H1 (cell line): ENCODE measurements around the gene CPNE8. TPM values are rescaled to one million over a fixed set of nuclear protein-coding genes. Genes with fewer than 3 reads are reported as not detected.

Source experiments
- CTCF ChIA-PET: fragments of 300-600 bp; sonication (Branson Sonifier 250); formaldehyde crosslinking; loops from one replicate; lab custom pipeline; 2021; ENCODE audit not compliant: partially characterized antibody; lab: Charles Lee
- POLR2A ChIA-PET: fragments of 300-600 bp; sonication (Branson Sonifier 250); formaldehyde crosslinking; loops from one replicate; lab custom pipeline; 2021; ENCODE audit warnings: inconsistent platforms; ENCODE audit not compliant: partially characterized antibody; lab: Charles Lee
- DNase-seq, 2 experiments: peaks; one replicate each; pipeline versions ENCODE4 v3.0.0 to v3.0.0-alpha.2; 2010 to 2022; ENCODE audit warnings: low spot score in 2 of 2, low read depth in 1 of 2, mixed read lengths in 1 of 2
- FAIRE-seq: peaks from 2 replicates; lab custom pipeline; 2011; peaks lifted over from hg19 to GRCh38; lab: Jason Lieb, UNC
- H2AFZ ChIP-seq: 2 replicates; pipeline ENCODE4 v1.8.1; 2012; ENCODE audit warnings: low read length, inconsistent platforms
- H2AK5ac ChIP-seq: 2 replicates; pipeline ENCODE4 v1.6.1; 2013; ENCODE audit warnings: low read depth, low read length
- H2BK120ac ChIP-seq: replicated peaks from 2 replicates; pipeline ENCODE3; 2013; ENCODE audit warnings: low read depth, low read length, inconsistent platforms
- H2BK12ac ChIP-seq: 2 replicates; pipeline ENCODE4 v1.6.1; 2013; ENCODE audit warnings: low read depth, low read length
- H2BK15ac ChIP-seq: 2 replicates; pipeline ENCODE4 v1.6.1; 2013; ENCODE audit warnings: low read length
- H2BK20ac ChIP-seq: 2 replicates; pipeline ENCODE4 v1.6.1; 2013; ENCODE audit warnings: low read length
- H2BK5ac ChIP-seq: 2 replicates; pipeline ENCODE4 v1.6.1; 2013; ENCODE audit warnings: low read depth, low read length
- H3K14ac ChIP-seq: 2 replicates; pipeline ENCODE4 v1.6.1; 2013; ENCODE audit warnings: inconsistent platforms; ENCODE audit not compliant: insufficient read length
- H3K18ac ChIP-seq: 2 replicates; pipeline ENCODE4 v1.6.1; 2013; ENCODE audit warnings: low read length; ENCODE audit errors: extremely low read depth
- H3K23ac ChIP-seq: 2 replicates; pipeline ENCODE4 v1.6.1; 2013; ENCODE audit warnings: inconsistent platforms; ENCODE audit not compliant: insufficient read length
- H3K23me2 ChIP-seq: 2 replicates; pipeline ENCODE4 v1.6.1; 2013; ENCODE audit warnings: low read depth, low read length
- H3K27ac ChIP-seq: 2 replicates; pipeline ENCODE4 v1.6.1; 2011; ENCODE audit warnings: low read depth, low read length, inconsistent platforms
- H3K27me3 ChIP-seq, 4 experiments: replicated peaks in 1 of 4; 1 replicate in 1 of 4; 2 replicates in 3 of 4; pipeline versions ENCODE4 v1.6.1 to v1.8.1; 2011 to 2013; ENCODE audit warnings: low read length in 3 of 4, mild to moderate bottlenecking in 3 of 4, inconsistent platforms in 2 of 4, mixed read lengths in 2 of 4, moderate library complexity in 1 of 4; ENCODE audit not compliant: control insufficient read depth in 3 of 4, insufficient read depth in 3 of 4; ENCODE audit errors: extremely low read depth in 1 of 4
- H3K36me3 ChIP-seq, 4 experiments: 2 replicates each; pipeline versions ENCODE4 v1.6.1 to v1.8.1; 2011 to 2013; ENCODE audit warnings: mild to moderate bottlenecking in 4 of 4, low read length in 3 of 4, moderate library complexity in 2 of 4, control low read depth in 1 of 4, inconsistent platforms in 1 of 4; ENCODE audit not compliant: insufficient read depth in 4 of 4, control insufficient read depth in 2 of 4
- H3K4ac ChIP-seq: replicated peaks from 2 replicates; pipeline ENCODE3; 2013; ENCODE audit warnings: low read length, low read depth, mixed read lengths, inconsistent platforms; ENCODE audit not compliant: insufficient read length
- H3K4me1 ChIP-seq, 4 experiments: replicated peaks in 1 of 4; 1 replicate in 1 of 4; 2 replicates in 3 of 4; pipeline versions ENCODE4 v1.6.1 to v1.8.1; 2011 to 2013; ENCODE audit warnings: low read length in 3 of 4, inconsistent platforms in 2 of 4, mixed read lengths in 1 of 4; ENCODE audit not compliant: insufficient read depth in 4 of 4, control insufficient read depth in 3 of 4
- H3K4me2 ChIP-seq, 2 experiments: 2 replicates each; pipeline versions ENCODE4 v1.6.1 to v1.8.1; 2011 to 2013; ENCODE audit warnings: low read depth in 2 of 2, low read length in 2 of 2, control low read depth in 1 of 2, inconsistent platforms in 1 of 2, mild to moderate bottlenecking in 1 of 2; ENCODE audit not compliant: insufficient read depth in 1 of 2
- H3K4me3 ChIP-seq, 4 experiments: fragments of 200-600, 300-600 bp in 1 of 4; sonication (generic), shearing (Covaris generic), sonication (Bioruptor Twin) in 1 of 4; 2 replicates each; pipeline versions ENCODE4 v1.5.1 to v1.8.1; 2011 to 2016; ENCODE audit warnings: low read length in 4 of 4, low read depth in 3 of 4, control low read depth in 2 of 4, inconsistent platforms in 2 of 4, mild to moderate bottlenecking in 2 of 4, mixed read lengths in 1 of 4, moderate library complexity in 1 of 4; ENCODE audit not compliant: insufficient read depth in 2 of 4; ENCODE audit errors: extremely low read depth in 1 of 4
- H3K56ac ChIP-seq: replicated peaks from 2 replicates; pipeline ENCODE3; 2013; ENCODE audit warnings: low read depth, mild to moderate bottlenecking, mixed read lengths, low read length, inconsistent platforms; ENCODE audit not compliant: insufficient read length
- H3K79me1 ChIP-seq: 2 replicates; pipeline ENCODE4 v1.6.1; 2013; ENCODE audit warnings: low read depth, low read length, control low read depth
- H3K79me2 ChIP-seq, 2 experiments: 2 replicates each; pipeline versions ENCODE4 v1.6.1 to v1.8.1; 2012 to 2013; ENCODE audit warnings: low read length in 2 of 2, mild to moderate bottlenecking in 2 of 2, inconsistent platforms in 1 of 2; ENCODE audit not compliant: insufficient read depth in 2 of 2, control insufficient read depth in 1 of 2
- H3K9ac ChIP-seq, 4 experiments: replicated peaks in 1 of 4; 1 replicate in 1 of 4; 2 replicates in 3 of 4; pipeline versions ENCODE4 v1.6.1 to v1.8.1; 2011 to 2013; ENCODE audit warnings: low read depth in 3 of 4, low read length in 3 of 4, control low read depth in 2 of 4, mild to moderate bottlenecking in 2 of 4, moderate library complexity in 2 of 4, inconsistent platforms in 1 of 4; ENCODE audit errors: extremely low read depth in 1 of 4
- H3K9me3 ChIP-seq, 2 experiments: 2 replicates each; pipeline versions ENCODE4 v1.6.1 to v1.8.1; 2012 to 2013; ENCODE audit warnings: mild to moderate bottlenecking in 2 of 2, moderate library complexity in 2 of 2, control low read depth in 1 of 2, inconsistent platforms in 1 of 2, low read depth in 1 of 2, low read length in 1 of 2, mixed read lengths in 1 of 2; ENCODE audit not compliant: insufficient read depth in 2 of 2
- H4K20me1 ChIP-seq, 2 experiments: replicated peaks in 1 of 2; 2 replicates each; pipeline versions ENCODE3 to v1.8.1; 2011 to 2013; ENCODE audit warnings: inconsistent platforms in 2 of 2, low read length in 2 of 2, mild to moderate bottlenecking in 1 of 2; ENCODE audit not compliant: insufficient read depth in 2 of 2, control insufficient read depth in 1 of 2
- H4K5ac ChIP-seq: 2 replicates; pipeline ENCODE4 v1.6.1; 2013; ENCODE audit warnings: low read length, low read depth, mixed read lengths, inconsistent platforms; ENCODE audit not compliant: insufficient read length
- H4K8ac ChIP-seq: 2 replicates; pipeline ENCODE4 v1.8.0; 2013; ENCODE audit warnings: mild to moderate bottlenecking, moderate library complexity, low read length, inconsistent platforms; ENCODE audit not compliant: insufficient read depth; ENCODE audit errors: extremely low read depth
- H4K91ac ChIP-seq: replicated peaks from 2 replicates; pipeline ENCODE3; 2013; ENCODE audit warnings: low read length, mixed read lengths, inconsistent platforms; ENCODE audit not compliant: insufficient read length
- RFX5 ChIP-seq: IDR thresholded peaks from 2 replicates; pipeline ENCODE4 v1.6.1; 2011; ENCODE audit warnings: low read depth, low read length, improper control_type of control experiment, borderline replicate concordance
- SIN3A ChIP-seq, 2 experiments: IDR thresholded peaks in 1 of 2; conservative IDR thresholded peaks in 1 of 2; 2 replicates each; pipeline ENCODE4 v1.6.1; 2011 to 2012; ENCODE audit warnings: low read length in 2 of 2, improper control_type of control experiment in 1 of 2, low read depth in 1 of 2, mild to moderate bottlenecking in 1 of 2
- TAF1 ChIP-seq: IDR thresholded peaks from 2 replicates; pipeline ENCODE4 v1.6.1; 2011; ENCODE audit warnings: mild to moderate bottlenecking, low read depth, low read length
- TAF7 ChIP-seq: optimal IDR thresholded peaks from 2 replicates; pipeline ENCODE3; 2011; ENCODE audit warnings: low read depth, mild to moderate bottlenecking, inconsistent platforms, low read length, moderate library complexity, borderline replicate concordance
- ZNF274 ChIP-seq: IDR thresholded peaks from 2 replicates; pipeline ENCODE4 v1.7.0; 2012; ENCODE audit warnings: low read length, borderline replicate concordance; ENCODE audit errors: extremely low read depth
- WGBS, 2 experiments: shearing (Covaris generic) in 1 of 2; methylation state at CpG; one replicate each; pipeline versions ENCODE4 v1.1.6 to v1.1.7; 2013 to 2015; ENCODE audit warnings: low lambda C conversion rate in 2 of 2, mixed read lengths in 2 of 2, inconsistent platforms in 1 of 2, low coverage in 1 of 2, missing lambda C conversion rate in 1 of 2; ENCODE audit not compliant: insufficient replicate concordance in 2 of 2, insufficient coverage in 1 of 2, insufficient read length in 1 of 2; ENCODE audit errors: extremely low coverage in 1 of 2, missing lambda C conversion rate in 1 of 2; 5-methylcytosine and 5-hydroxymethylcytosine counted together
- polyA plus RNA-seq, 7 experiments: library from polyadenylated mRNA; depleted of rRNA in 3 of 7; stranded (reverse) in 5 of 7; unstranded in 2 of 7; fragments of >200 nt in 5 of 7; fragments of 200-250 nt in 2 of 7; gene quantifications; 1 replicate in 5 of 7; 2 replicates in 1 of 7; 4 replicates in 1 of 7; pipeline versions ENCODE4 v1.2.1 to v1.2.3, GENCODE V29; 2011 to 2013; ENCODE audit warnings: missing spikeins in 2 of 7, mixed read lengths in 2 of 7
- total RNA-seq: library from RNA; stranded (reverse); fragmentation: NEBNext Ultra II Directional; extraction: Animal tissue kit (Norgen Biotek cat#: 25700); gene quantifications from 2 replicates; pipeline ENCODE4 v1.2.1, GENCODE V29; 2021

Gene CPNE8
- total and polyA plus RNA-seq, 2 of the 8 experiments (the other 6 are each of a cell fraction or from before 2014, with no cell fraction given): 2.5 to 6.8 TPM

GRCh38 chr12:38886931-38887330 is 18.5 kb downstream of the CPNE8 start:
- H4K8ac ChIP-seq: no peak overlapping the region
- H2BK12ac ChIP-seq: no peak overlapping the region
- no peak overlapping the region for H3K27ac ChIP-seq
- 100% methylated on average over 1 of the region's 1 CpG; no CpG with 5 or more reads in 1 of the 2 experiments for WGBS, 2 experiments
- FAIRE-seq: no peak
- H2AFZ ChIP-seq: no peak overlapping the region
- H3K14ac ChIP-seq: no peak overlapping the region
- peaks cover 0 to under 1% (median 0%) of the 10 kb centered on the region in 4 experiments; a peak in 1 of 8 replicates for H3K36me3 ChIP-seq
- H3K9me3 ChIP-seq: peaks cover under 1 to 1% of the 10 kb centered on the region in 2 experiments; a peak in 2 of 4 replicates
- ChIA-PET POLR2A (no interaction called here), CTCF (no interaction called here)
- no peaks in the 10 kb centered on the region for H4K20me1 ChIP-seq
- H3K4me2 ChIP-seq: no peak overlapping the region
- DNase-seq: no peak
- no peaks in the 10 kb centered on the region; the same call in 1 of the 2 replicates for H3K79me1 ChIP-seq
- TF ChIP-seq TAF7: no peak
- no peak for TF ChIP-seq RFX5
- TF ChIP-seq TAF1: no peak
- TF ChIP-seq SIN3A (conservative IDR thresholded peaks at IDR 0.05 in 1 of 2, IDR thresholded peaks at IDR 0.05 in 1 of 2; ENCODE audit: low read depth in 1 of 2, low read length in 2 of 2): no peak
- TF ChIP-seq ZNF274: no peak
- H2BK5ac ChIP-seq: no peak overlapping the region
- no peak overlapping the region for H3K4me3 ChIP-seq
- H2BK15ac ChIP-seq: no peak overlapping the region
- no peak overlapping the region for H2BK20ac ChIP-seq
- H3K18ac ChIP-seq: no peak overlapping the region
- H2AK5ac ChIP-seq: no peak overlapping the region
- no peaks in the 10 kb centered on the region for H3K4me1 ChIP-seq
- H3K23me2 ChIP-seq: no peaks in the 10 kb centered on the region
- H3K23ac ChIP-seq: no peak overlapping the region
- no peak overlapping the region for H2BK120ac ChIP-seq
- no peaks in the 10 kb centered on the region for H3K79me2 ChIP-seq
- no peaks in the 10 kb centered on the region for H3K27me3 ChIP-seq
- no peak overlapping the region for H3K9ac ChIP-seq
- H3K56ac ChIP-seq: no peak overlapping the region
- H4K91ac ChIP-seq: no peak overlapping the region
- H3K4ac ChIP-seq: no peak overlapping the region
- no peak overlapping the region for H4K5ac ChIP-seq
